HEK293T (cell line): Measurements from ENCODE around the gene PPOX.

Experiments
- CTCF ChIA-PET: fragments of 350-600 bp; formaldehyde crosslinking; extraction: SDS; loops from one replicate; lab custom pipeline; 2021; ENCODE audit warnings: antibody characterized with exemption, inconsistent platforms; lab: Yijun Ruan, JAX
- POLR2A ChIA-PET: fragments of 350-600 bp; formaldehyde crosslinking; extraction: SDS; loops from one replicate; lab custom pipeline; 2020; ENCODE audit warnings: antibody characterized with exemption, inconsistent platforms; lab: Yijun Ruan, JAX
- DNase-seq: peaks from one replicate; pipeline ENCODE4 v3.0.0; 2012; ENCODE audit warnings: mixed read lengths; ENCODE audit errors: extremely low spot score
- ARNT ChIP-seq: fragments of 450-650 bp; IDR thresholded peaks from 2 replicates; pipeline ENCODE4 v1.6.1; 2017; ENCODE audit warnings: mild to moderate bottlenecking
- BHLHE40 ChIP-seq: fragments of 450-650 bp; IDR thresholded peaks from 2 replicates; pipeline ENCODE4 v1.6.1; 2016; ENCODE audit warnings: mild to moderate bottlenecking, moderate library complexity, borderline replicate concordance
- CTBP1 ChIP-seq: fragments of 450-650 bp; IDR thresholded peaks from 2 replicates; pipeline ENCODE4 v1.6.1; 2016; ENCODE audit warnings: borderline replicate concordance
- ELF4 ChIP-seq: fragments of 450-650 bp; IDR thresholded peaks from 2 replicates; pipeline ENCODE4 v1.6.1; 2017; ENCODE audit warnings: antibody characterized with exemption
- FOXA1 ChIP-seq: fragments of 450-650 bp; IDR thresholded peaks from 2 replicates; pipeline ENCODE4 v1.6.1; 2016; ENCODE audit warnings: mild to moderate bottlenecking
- FOXK2 ChIP-seq: fragments of 450-650 bp; IDR thresholded peaks from 2 replicates; pipeline ENCODE4 v1.6.1; 2016; ENCODE audit warnings: mild to moderate bottlenecking
- FOXM1 ChIP-seq: fragments of 450-650 bp; IDR thresholded peaks from 2 replicates; pipeline ENCODE4 v1.6.1; 2017; ENCODE audit warnings: mild to moderate bottlenecking, borderline replicate concordance
- HDGF ChIP-seq: fragments of 450-650 bp; IDR thresholded peaks from 2 replicates; pipeline ENCODE4 v1.6.1; 2017; ENCODE audit warnings: antibody characterized with exemption, borderline replicate concordance
- L3MBTL2 ChIP-seq: fragments of 450-650 bp; conservative IDR thresholded peaks from 2 replicates; pipeline ENCODE4 v1.6.1; 2016; ENCODE audit warnings: mild to moderate bottlenecking
- LEF1 ChIP-seq: fragments of 450-650 bp; IDR thresholded peaks from 2 replicates; pipeline ENCODE4 v1.6.1; 2017; ENCODE audit warnings: mild to moderate bottlenecking, borderline replicate concordance
- NFRKB ChIP-seq: fragments of 450-650 bp; IDR thresholded peaks from 2 replicates; pipeline ENCODE4 v1.6.1; 2016; ENCODE audit warnings: mild to moderate bottlenecking, moderate library complexity
- SP1 ChIP-seq: fragments of 450-650 bp; IDR thresholded peaks from 2 replicates; pipeline ENCODE4 v1.6.1; 2017
- SUZ12 ChIP-seq: fragments of 450-650 bp; IDR thresholded peaks from 2 replicates; pipeline ENCODE4 v1.6.1; 2016; ENCODE audit warnings: mild to moderate bottlenecking
- TARDBP ChIP-seq: fragments of 450-650 bp; IDR thresholded peaks from 2 replicates; pipeline ENCODE4 v1.6.1; 2016
- ZNF384 ChIP-seq: fragments of 450-650 bp; IDR thresholded peaks from 2 replicates; pipeline ENCODE4 v1.6.1; 2016
- TF ChIP-seq, protein P1 (sequence below): fragments of 450-650 bp; IDR thresholded peaks from 2 replicates; pipeline ENCODE4 v1.6.1; 2016

PPOX gene

DNA sequence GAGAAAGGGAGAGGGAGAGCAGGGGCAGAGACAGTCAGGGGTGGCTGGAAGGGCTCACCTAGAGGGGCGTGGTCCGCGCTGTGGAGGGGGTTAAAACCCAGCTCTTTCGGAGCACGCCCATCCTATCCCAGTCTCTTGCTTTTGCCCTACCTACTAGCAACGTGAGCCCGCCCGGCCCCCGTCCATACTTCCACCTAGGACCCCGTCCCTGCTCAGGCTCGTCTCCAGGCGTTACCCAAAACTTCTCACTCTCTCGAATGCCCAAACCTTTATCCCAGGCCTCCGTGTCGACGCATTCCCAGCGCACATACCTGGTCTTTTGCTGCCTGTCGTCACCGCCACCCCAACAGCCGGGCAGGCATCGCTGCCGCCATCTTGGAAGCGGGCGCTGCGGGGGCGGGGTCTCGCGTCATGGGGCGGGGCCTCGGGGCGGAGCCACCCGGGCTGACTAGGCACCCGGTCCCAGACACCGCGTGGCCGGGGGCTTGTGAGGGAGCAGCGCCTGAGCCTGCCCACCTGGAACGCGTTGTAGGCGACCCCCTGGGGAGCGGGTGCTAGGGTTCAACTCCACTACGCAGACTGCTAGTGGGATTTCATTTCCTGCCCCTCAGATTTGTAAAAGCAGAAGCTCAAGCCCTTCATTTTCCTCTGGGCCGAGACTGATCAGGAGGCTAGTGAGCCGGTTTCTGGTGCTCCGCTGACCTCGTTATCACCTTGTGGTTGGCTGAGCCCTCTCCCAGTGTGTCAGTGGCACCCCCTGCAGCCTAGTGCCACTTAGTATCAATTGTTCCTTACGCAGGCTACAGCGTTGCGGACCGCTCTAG is 11.1 kb downstream of the PPOX start, which contains the start of gene B4GALT3:
B4GALT3 (minus strand) TSS at position 396 of the 824 bp plus-strand sequence. CDS start 1,447 bp downstream, outside the sequence.
- CTCF ChIA-PET = interaction anchor here (2.3 kb wide), 1 partner anchor 12 kb away, joined by 7 read pairs; the partner anchor contains the start of gene PPOX
- no peak for TF ChIP-seq FOXK2
- no peak for TF ChIP-seq BHLHE40
- no peak for TF ChIP-seq HDGF
- TF ChIP-seq SP1 = 0 out of 2 replicates have a peak, but pooled peaks have one; percentile 39
- no peak for TF ChIP-seq NFRKB
- TF ChIP-seq FOXM1 = no peak
- TF ChIP-seq LEF1 = no peak
- no peak for TF ChIP-seq TARDBP
- TF ChIP-seq ARNT = no peak
- no peak for TF ChIP-seq SUZ12
- no peak for TF ChIP-seq ZNF384
- TF ChIP-seq, protein P1, sequence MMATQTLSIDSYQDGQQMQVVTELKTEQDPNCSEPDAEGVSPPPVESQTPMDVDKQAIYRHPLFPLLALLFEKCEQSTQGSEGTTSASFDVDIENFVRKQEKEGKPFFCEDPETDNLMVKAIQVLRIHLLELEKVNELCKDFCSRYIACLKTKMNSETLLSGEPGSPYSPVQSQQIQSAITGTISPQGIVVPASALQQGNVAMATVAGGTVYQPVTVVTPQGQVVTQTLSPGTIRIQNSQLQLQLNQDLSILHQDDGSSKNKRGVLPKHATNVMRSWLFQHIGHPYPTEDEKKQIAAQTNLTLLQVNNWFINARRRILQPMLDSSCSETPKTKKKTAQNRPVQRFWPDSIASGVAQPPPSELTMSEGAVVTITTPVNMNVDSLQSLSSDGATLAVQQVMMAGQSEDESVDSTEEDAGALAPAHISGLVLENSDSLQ = no peak
- no peak for TF ChIP-seq CTBP1
- no peak for TF ChIP-seq FOXA1
- peak; percentile 69 for TF ChIP-seq ELF4
- TF ChIP-seq L3MBTL2 = peak; percentile 95
- POLR2A ChIA-PET = interaction anchor here (0.7 to 1.8 kb wide), 6 partner anchors 11 to 43 kb away, joined by 3 to 14 read pairs (median 6); partner anchors contain the start of genes ADAMTS4, NDUFS2, PPOX and UFC1
- peak; percentile 99 for DNase-seq

DNA sequence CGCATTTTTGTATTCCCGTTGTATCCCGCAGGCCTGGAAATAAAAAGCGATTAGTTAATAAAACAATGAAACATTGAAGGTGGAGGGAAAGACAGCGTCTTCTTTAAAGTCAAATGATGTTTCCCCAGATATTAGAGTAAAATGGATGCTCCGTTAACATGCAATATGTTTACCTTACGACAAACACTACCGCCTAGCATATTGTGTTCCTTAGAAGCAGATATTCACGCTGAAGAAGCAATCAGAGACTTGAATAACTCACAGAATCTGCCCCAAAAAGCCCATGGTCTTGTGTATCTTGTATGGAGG is 11.7 kb downstream of the PPOX start:
- TF ChIP-seq TARDBP (no peak), SP1 (no peak), SUZ12 (no peak), FOXM1 (no peak), ZNF384 (no peak), FOXK2 (no peak), L3MBTL2 (no peak), NFRKB (no peak), HDGF (no peak), ELF4 (no peak), FOXA1 (no peak), ARNT (no peak), BHLHE40 (no peak), LEF1 (no peak), CTBP1 (no peak)
- TF ChIP-seq, protein P1 = no peak
- ChIA-PET CTCF (no interaction called here), POLR2A (interaction anchor here (1.7 to 1.8 kb wide), 2 partner anchors 11 to 20 kb away, joined by 7 to 14 read pairs; partner anchors contain the start of genes ADAMTS4 and PPOX)
- DNase-seq = no peak

GRCh38 chr1:161179698-161180097 is 13.5 kb downstream of the PPOX start:
- POLR2A ChIA-PET = no interaction called here
- TF ChIP-seq ELF4 (no peak), NFRKB (no peak), CTBP1 (no peak), FOXA1 (no peak), TARDBP (no peak), SP1 (no peak)
- TF ChIP-seq, protein P1 = no peak
- CTCF ChIA-PET = interaction anchor here (0.6 to 0.7 kb wide), 2 partner anchors 25 to 561 kb away, joined by 4 read pairs; no protein-coding TSS in a partner anchor
- no peak for DNase-seq

GRCh38 chr1:161180639-161181038 is 14.4 kb downstream of the PPOX start:
- DNase-seq = no peak
- ChIA-PET POLR2A (no interaction called here), CTCF (no interaction called here)
- no peak for TF ChIP-seq SUZ12
- no peak for TF ChIP-seq HDGF
- TF ChIP-seq FOXK2 = no peak

GRCh38 chr1:161182214-161182613 is 16.0 kb downstream of the PPOX start:
- POLR2A ChIA-PET = interaction anchor here (1.5 kb wide), 1 partner anchor 29 kb away, joined by 5 read pairs; the partner anchor contains the start of gene UFC1
- no peak for TF ChIP-seq FOXM1
- TF ChIP-seq ZNF384 = no peak
- no peak for TF ChIP-seq L3MBTL2
- TF ChIP-seq LEF1 = no peak
- no peak for TF ChIP-seq ARNT

GRCh38 chr1:161185282-161185682 is 19.1 kb downstream of the PPOX start:
- ChIA-PET POLR2A (no interaction called here), CTCF (no interaction called here)
- DNase-seq = no peak
- TF ChIP-seq, protein P1 = no peak
- TF ChIP-seq FOXK2 = no peak
- TF ChIP-seq ZNF384 = no peak
- no peak for TF ChIP-seq TARDBP
- no peak for TF ChIP-seq ARNT
- TF ChIP-seq CTBP1 = no peak
- no peak for TF ChIP-seq HDGF
- TF ChIP-seq SP1 = no peak
- no peak for TF ChIP-seq ELF4
- no peak for TF ChIP-seq NFRKB
- TF ChIP-seq BHLHE40 = no peak
- no peak for TF ChIP-seq FOXA1

More at GRCh38 chr1:161182214-161182613, 16.0 kb downstream of the PPOX start:
- CTCF ChIA-PET = no interaction called here
- no peak for DNase-seq
